ENCODE results near the gene TBC1D9B. TPM values are rescaled to one million over a fixed set of nuclear protein-coding genes. Genes with fewer than 3 reads are reported as not detected.
A peak's percentile ranks its signal among the peaks of the same experiment; 100 is the strongest.

Gene TBC1D9B
- total RNA-seq, 1 donor from 2014 or later, result 45.2 TPM

- no peak for DNase-seq
Observed at GRCh38 chr5:179869641-179870402, 37.9 kb downstream of the TBC1D9B start.

GRCh38 chr5:179869101-179869500 lies 38.6 kb downstream of the TBC1D9B start:
- DNase-seq, result no peak

- no peak for DNase-seq
Observed at GRCh38 chr5:179868541-179868940, 39.2 kb downstream of the TBC1D9B start.

GRCh38 chr5:179867476-179867875 lies 40.2 kb downstream of the TBC1D9B start:
- DNase-seq, result no peak

DNA sequence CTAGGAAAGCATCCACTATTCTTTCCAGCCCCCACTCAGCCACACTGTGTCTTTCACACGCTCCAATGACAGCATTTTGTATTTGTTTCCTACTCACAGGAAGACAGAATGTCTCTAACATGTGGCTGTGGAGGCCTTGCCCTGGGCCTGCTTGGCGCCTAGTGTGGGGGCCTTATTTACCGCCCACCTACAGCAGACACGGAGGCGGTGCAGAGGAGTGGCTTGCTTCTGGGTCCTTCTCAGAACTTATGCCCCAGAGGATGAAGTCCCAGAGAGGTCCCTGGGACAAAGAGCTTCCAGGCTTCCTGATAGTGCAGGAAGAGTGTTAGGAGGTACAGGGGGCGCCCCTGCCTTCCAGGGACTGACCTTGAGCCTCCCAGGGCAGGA lies 40.6 kb downstream of the TBC1D9B start:
- DNase-seq, result no peak

DNA sequence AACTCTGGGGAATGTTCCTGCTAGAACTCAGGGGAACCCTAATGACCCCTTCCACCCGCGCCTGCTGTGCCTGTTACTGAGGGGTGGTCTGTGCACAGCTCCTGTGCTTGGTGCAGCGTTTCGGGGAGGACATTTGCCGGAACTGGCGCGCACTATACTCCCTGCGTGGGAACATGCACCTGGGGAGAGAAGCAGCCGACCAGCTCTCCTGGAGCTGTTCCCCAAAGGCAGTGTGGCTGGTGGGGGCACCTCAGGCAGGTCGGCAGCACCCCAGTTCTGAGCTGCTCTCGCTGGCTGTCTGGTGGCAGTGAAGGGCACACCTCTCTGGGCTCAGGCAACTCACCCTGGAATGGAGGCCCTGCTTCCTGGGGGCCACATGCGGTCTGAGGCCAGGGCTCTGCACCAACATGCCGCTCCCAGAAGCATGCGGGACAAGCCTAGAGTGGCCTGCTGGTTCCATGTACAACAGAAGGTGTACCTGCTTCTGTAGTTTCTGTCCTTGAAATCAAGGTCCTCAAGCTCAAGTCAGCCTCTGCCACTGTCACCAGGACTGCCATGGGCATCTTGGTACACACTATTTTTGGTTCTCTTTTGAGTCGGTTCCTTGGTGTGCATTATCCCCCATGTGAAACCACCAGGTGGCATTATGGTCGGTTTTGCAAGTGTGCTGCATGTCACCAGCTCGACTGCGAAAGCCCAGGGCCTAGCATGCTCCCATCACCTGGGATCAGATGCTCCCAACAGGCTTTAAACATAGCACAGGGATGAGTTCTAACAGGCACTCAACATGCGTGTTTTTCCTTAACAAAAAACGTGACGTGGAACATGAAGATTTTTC lies 41.2 kb downstream of the TBC1D9B start:
- no peak for DNase-seq

DNA sequence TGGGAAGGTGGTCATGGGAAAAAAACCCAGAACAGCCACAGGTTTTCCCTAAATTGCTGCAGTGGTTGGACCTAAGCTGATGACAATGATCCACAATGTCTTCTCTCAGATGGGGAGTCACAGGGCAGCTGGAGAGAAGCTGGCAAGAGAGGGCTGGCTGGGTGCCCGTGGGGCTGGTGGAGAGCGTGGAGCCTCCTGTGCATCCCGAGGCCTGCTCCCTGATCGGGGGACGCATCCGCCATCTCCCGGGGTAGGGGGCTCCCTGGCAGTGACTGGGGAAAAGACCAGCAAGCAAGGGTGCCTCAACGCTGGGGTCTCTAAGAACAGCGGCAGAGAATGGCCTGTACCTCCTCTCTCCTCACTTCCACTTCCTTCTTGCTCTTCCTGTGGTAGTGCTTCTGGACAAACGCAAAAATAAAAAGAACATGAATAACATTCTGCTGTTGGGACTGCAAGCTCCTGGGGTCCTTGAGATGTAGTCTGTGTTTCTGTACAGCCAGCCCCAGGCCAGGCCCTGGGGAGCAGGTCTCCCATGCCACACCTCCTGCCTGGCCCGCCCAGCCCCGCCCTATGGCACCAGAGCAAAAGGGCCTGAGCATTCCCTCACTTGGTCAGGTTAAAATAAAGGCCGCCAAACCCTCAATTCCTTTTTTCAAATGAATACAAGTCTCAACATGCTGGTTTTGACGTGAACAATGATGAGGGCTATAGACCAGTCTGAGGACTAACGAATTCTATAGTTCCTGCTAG lies 42.0 kb downstream of the TBC1D9B start:
- no peak for DNase-seq

DNA sequence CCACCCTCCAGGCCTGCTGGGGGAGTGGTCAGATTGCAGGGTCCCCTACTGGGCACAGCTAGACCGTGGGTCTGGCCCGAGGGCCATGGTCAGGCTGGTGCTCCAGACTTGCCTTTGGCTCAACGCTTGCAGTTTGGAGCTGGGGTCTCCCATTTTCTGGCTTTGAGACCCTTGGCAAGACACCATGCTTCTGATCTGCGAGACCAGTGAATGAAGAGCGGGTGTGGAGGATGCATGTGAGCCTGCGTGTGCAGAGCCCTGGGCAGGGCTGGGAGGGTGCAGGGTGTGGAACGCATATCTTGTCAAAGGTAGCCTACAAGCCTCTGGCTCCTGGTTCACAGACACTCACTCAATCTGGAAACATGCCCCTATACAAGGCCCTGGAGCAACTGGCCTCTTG lies 43.0 kb downstream of the TBC1D9B start:
- no peak for DNase-seq

DNA sequence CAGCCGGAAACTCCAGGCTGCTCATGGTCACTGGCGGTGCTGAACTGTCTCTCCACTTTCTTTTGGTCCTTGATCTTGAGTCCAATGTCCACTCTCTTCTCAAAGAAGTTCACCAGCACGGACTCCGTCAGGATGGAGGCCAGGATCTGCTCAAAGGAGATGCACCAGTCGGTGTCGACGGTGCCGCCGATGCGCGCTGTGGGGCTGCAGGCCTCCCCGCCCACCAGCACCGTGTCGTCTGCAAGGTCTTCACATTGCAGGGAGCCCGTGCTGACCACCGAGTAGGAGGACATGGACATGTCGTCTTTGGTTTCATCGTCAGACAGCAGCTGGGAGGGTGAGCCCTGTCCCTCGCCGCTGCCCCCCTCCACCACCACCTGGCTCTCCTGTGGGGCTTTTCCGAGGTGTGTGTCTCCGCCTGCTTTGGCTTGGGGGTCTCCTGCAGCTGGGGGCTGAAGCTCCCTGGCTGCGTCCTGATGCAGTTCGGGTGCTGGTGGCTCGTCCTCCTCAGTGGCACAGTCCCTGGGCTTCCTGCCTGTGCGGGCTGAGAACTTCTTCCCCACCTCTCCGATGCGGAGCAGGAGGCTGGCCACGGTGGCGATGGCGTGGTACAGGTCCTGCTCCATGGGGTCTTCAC lies 44.1 kb downstream of the TBC1D9B start:
- no peak for DNase-seq

DNA sequence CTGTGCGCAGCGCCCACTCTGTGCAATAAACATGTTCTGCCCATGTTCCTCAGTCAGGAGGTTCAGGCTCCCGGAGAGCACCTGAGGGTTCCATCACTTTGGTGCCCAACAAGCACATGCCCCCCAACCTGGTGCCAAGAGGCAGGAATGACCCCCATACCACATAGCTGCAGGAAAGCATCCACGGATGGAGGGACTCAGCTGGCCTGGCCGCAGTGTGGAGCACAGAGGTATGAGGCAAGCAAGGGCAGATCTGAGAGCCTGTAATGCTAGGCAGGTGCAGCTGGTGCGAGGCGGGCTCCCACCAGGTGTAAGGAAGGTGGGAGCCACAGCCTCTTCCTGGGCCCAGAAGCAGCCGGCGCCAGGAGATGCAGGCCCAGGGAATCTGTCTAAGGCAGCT lies 44.8 kb downstream of the TBC1D9B start:
- no peak for DNase-seq

- no peak for DNase-seq
Observed at GRCh38 chr5:179862296-179862695, 45.4 kb downstream of the TBC1D9B start.

DNA sequence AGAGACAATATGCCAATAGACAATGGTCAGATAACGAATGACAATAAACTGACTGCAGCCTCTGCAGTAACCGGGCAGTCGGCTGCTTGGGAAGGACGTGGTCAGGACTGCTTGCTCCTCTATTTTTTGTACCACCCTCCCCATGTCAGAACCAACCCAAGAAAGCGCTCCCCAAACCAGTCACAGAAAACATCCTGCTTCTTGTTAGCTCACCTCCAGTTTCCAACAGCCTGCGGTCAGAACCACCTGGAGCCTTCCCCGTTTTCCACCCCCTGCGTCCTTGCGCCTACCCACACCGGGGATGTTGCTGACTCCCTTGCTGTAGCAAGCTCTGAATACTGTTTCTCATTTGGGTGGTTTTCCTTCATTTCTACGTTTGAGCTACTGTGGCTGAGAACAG lies 47.4 kb downstream of the TBC1D9B start:
- DNase-seq, result no peak

DNA sequence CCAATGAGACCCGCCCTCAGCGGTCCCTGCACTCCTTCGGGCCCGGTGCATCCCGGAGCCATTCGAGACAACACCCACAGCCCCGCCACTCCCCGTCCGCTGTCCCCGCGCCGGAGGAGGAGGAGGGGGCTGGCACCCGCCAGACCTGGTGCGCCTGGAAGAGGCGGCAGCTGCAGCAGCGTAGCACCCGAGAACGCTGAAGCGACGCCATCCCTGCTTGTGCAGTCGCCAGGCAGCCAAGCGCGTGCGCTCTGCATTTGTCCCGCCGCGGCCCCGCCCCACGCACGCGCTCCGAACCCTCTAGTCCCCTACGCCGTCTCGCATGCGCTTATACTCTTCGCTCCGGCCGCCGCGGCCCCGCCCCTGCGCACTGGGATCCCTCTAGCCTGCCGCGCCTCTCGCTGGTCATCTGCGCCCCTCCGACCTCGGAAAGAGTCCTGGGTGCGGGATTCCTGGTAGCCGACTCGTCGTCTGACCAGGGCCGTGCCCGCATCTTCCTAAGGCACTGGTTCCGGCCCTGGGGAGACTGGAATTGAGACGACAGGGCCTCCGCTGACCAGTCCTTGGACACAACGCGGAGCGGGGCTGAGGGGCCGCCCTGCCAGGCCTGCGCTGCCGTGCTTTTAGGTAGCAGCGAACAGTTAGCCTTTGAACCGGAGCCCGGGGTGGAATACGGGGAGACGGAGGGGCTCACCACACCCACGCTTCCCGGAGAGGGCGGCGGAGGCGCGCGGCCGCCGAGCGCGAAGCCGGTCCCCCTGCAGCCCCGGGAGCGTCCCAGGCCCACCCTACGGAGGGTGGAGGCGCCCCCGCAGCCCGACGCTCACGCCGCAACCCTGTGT lies 48.9 kb downstream of the TBC1D9B start, which contains the start of gene MRNIP:
TSS of gene MRNIP (minus strand) at position 232 of the 842 bp plus-strand sequence. CDS start at position 211, 21 bp downstream.
- peak; percentile 90 for DNase-seq

DNA sequence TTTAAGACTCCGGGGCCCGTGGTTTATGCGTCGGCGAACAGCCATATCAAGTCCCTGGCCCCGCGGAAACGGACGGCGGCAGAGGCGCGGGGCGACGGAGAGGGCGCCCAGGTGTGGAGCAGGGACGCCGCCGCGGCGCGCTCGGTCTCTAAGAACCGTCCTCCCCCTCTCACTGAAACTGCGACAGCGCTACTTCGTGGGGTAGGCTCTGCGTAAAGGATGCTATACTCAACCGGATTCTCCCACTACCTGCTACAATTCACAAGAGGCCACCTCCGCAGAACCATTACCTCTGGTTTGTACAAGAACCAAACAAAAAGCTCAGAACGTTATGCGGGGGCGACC lies 49.5 kb downstream of the TBC1D9B start:
- no peak for DNase-seq

DNA sequence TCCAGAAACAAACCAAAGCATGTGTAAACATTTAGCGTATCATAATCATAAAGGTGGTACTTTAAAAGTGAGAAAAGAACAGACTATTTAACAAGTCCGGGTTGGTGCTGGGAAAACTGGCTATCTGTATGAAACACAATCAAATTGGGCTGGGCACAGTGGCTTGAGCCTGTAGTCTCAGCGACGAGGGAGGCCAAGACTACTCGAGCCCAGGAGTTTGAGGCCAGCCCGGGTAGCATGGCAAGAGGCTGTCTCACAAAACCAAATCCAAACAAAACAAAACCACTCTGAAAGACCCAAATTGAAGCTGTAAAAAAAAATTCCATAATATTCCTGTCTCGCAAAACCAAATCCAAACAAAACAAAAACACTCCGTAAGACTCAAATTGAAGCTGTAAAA lies 53.3 kb downstream of the TBC1D9B start:
- DNase-seq, result no peak

GRCh38 chr5:179852993-179853547 lies 54.6 kb downstream of the TBC1D9B start:
- DNase-seq, result no peak

- no peak for DNase-seq
Observed at GRCh38 chr5:179841621-179842020, 66.1 kb downstream of the TBC1D9B start.

DNA sequence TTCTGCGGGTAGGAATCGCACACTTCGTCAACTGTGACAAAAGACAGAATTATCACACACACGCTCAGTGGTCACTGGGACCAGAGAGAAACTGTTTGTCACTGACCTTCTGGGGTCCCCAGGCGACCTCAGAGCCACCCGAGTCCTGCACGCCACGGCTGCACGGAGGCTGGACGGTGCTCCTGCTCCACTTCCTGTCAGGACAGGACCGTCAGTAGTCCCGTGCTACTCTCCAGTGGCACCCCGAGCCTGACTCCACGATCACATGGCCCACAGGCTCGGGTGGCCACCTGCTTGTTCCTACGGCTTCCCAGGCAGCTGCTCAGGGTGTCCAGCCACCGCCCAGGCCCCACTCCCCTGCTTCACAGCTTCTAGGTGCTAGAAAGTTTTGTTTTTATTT lies 66.9 kb downstream of the TBC1D9B start:
- no peak for DNase-seq

DNA sequence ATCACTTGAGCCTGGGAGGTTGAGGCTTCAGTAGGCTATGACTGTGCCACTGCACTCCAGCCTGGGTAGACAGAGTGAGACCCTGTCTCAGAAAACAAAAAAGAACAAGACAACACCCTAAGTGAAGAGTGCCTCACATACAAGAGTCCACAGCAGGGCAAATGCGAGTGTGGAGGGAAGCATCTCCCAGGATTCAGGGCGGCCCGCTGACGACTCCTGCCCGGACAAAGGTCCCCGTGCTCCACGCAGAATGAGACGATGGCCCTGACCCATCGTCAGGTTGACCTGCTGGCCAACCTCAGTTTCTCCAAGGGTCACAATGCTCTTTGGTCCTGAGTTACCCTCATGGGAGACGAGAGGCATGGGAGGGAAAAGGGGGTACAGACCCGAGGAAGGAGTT lies 67.4 kb downstream of the TBC1D9B start:
- no peak for DNase-seq

DNA sequence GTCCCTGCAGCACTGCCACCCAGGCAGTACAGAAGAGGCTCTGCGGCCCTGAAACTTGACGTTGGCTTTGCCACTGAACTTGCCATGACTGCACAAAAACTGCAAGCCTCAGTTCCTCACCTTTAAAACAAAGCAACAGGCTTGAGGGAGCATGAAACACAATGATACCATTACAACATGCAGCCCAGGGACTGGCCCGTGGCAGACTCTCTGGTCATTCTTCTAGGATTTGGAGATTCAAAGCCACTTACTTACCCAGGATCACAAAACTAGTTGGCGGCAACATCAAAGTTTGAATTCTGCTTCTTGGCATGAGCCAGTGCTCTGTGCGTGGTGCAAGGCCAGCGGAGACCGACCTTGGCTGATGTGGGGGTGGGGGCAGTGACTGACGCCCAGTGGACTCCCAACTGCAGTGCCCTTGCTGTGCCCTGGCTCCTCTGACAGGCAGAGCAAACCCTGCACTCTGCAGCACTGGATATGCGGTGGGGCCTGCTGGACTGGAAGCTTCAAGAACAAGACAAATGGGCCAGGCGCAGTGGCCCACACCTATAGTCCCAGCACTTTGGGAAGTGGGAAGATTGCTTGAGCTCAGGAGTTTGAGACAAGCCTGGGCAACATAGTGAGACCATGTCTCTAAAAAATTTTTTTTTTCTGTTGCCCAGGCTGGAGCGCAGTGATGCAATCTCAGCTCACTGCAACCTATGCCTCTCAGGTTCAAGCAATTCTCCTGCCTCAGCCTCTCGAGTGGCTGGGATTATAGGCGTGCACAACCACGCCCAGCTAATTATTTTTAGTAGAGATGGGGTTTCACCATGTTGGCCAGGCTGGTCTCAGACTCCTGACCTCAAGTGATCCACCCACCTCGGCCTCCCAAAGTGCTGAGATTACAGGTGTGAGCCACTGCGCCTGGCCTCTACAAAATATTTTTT lies 68.1 kb downstream of the TBC1D9B start:
- DNase-seq, result no peak

All from skin of body (tissue), 2 donors.